Transverse colon (tissue), 4 donors: ENCODE results near the gene CRAMP1. TPM values are rescaled to one million over a fixed set of nuclear protein-coding genes. Genes with fewer than 3 reads are reported as not detected.

Source experiments
- DNase-seq: peaks from one replicate; pipeline ENCODE4 v3.0.0-alpha.2; 2019
- H3K27ac ChIP-seq, 4 donors: fragments of 200-600 bp; sonication (generic); 2 replicates each; pipeline ENCODE4 v1.5.1; 2016 to 2018; ENCODE audit warnings: inconsistent platforms in 4 of 4
- H3K27me3 ChIP-seq: fragments of 200-600 bp; sonication (generic); 2 replicates; pipeline ENCODE4 v1.5.1; 2017; ENCODE audit warnings: inconsistent platforms
- H3K36me3 ChIP-seq, 4 donors: fragments of 200-600 bp; sonication (generic); 2 replicates each; pipeline ENCODE4 v1.5.1; 2017 to 2019; ENCODE audit warnings: inconsistent platforms in 4 of 4
- H3K4me1 ChIP-seq, 4 donors: fragments of 200-600 bp; sonication (generic); 2 replicates each; pipeline ENCODE4 v1.5.1; 2017 to 2020; ENCODE audit warnings: inconsistent platforms in 4 of 4
- H3K4me3 ChIP-seq, 4 donors: fragments of 200-600 bp; sonication (generic); 1 replicate in 1 of 4; 2 replicates in 3 of 4; pipeline versions ENCODE4 v1.5.1 to v1.6.1; 2017 to 2019; ENCODE audit warnings: inconsistent platforms in 4 of 4
- H3K9me3 ChIP-seq, 2 donors: fragments of 200-600 bp; sonication (generic); 2 replicates each; pipeline ENCODE4 v1.5.1; 2017 to 2019; ENCODE audit warnings: inconsistent platforms in 2 of 2
- CTCF ChIP-seq, 5 experiments: fragments of 200-600 bp in 3 of 5; fragments of 450-650 bp in 2 of 5; sonication (generic) in 3 of 5; IDR thresholded peaks; 1 replicate in 2 of 5; 2 replicates in 3 of 5; pipeline ENCODE4 v1.5.1; 2016 to 2017; ENCODE audit warnings: antibody characterized with exemption in 5 of 5, inconsistent platforms in 3 of 5, mild to moderate bottlenecking in 2 of 5, moderate library complexity in 1 of 5
- EP300 ChIP-seq: sonication (generic); formaldehyde crosslinking; IDR thresholded peaks from one replicate; pipeline ENCODE4 v1.6.1; 2017; ENCODE audit warnings: antibody characterized with exemption, low read depth
- POLR2A ChIP-seq: fragments of 450-650 bp; IDR thresholded peaks from one replicate; pipeline ENCODE4 v1.6.1; 2016; ENCODE audit warnings: antibody characterized with exemption, mild to moderate bottlenecking, moderate library complexity
- POLR2AphosphoS5 ChIP-seq, 3 donors: sonication (generic); formaldehyde crosslinking; IDR thresholded peaks; one replicate each; pipeline ENCODE4 v1.6.1; 2016; ENCODE audit warnings: antibody characterized with exemption in 3 of 3
- WGBS, 2 donors: methylation state at CpG; one replicate each; pipeline ENCODE4 v1.1.5; 2018; ENCODE audit warnings: low coverage in 1 of 2; 5-methylcytosine and 5-hydroxymethylcytosine counted together
- in situ Hi-C, 4 donors: fragments of 200-750 bp; cut with MboI; loops; one replicate each; pipeline versions ENCODE4 v1.15.0 to v1.15.1; 2017; ENCODE audit warnings: low sequenced_read_pairs in 3 of 4, low pct_ligation_motif_present in 1 of 4, low pct_unique_long_range_greater_than_20kb in 1 of 4
- intact Hi-C: fragments of 100-400 bp; cut with DNase I; formaldehyde crosslinking; loops from one replicate; pipeline ENCODE4 v1.15.1; 2023; ENCODE audit warnings: low total_unique reads
- total RNA-seq, 4 donors: library from RNA; depleted of rRNA; stranded (reverse); fragments of >200 nt; gene quantifications; one replicate each; pipeline ENCODE4 v1.1.0, GENCODE V29; 2016

The CRAMP1 gene
- total RNA-seq, 4 donors from 2014 or later: 10.1 to 52.7 (median 16.2) TPM

GRCh38 chr16:1661826-1662225 lies 49.7 kb downstream of the CRAMP1 start:
- WGBS, 2 donors: 84 to 100% methylated on average over 1 to 2 of the region's 2 CpGs
- in situ Hi-C loops (no loop called here), intact Hi-C loops (no loop called here)
- DNase-seq: no peak
- Histone ChIP-seq H3K4me1 (no peaks in the 10 kb centered on the region), H3K36me3 (peaks cover 0 to 55% (median 26%) of the 10 kb centered on the region in 4 donors), H3K9me3 (no peaks in the 10 kb centered on the region), H3K27ac (no peak overlapping the region), H3K4me3 (no peak overlapping the region), H3K27me3 (no peaks in the 10 kb centered on the region)
- TF ChIP-seq POLR2A: no peak
- no peak for TF ChIP-seq CTCF (IDR thresholded peaks at IDR 0.05)
- TF ChIP-seq EP300: no peak
- no peak for TF ChIP-seq POLR2AphosphoS5 (IDR thresholded peaks at IDR 0.05)

GRCh38 chr16:1662543-1662942 lies 50.4 kb downstream of the CRAMP1 start:
- H3K4me3 ChIP-seq: no peak overlapping the region
- in situ Hi-C loops: no loop called here
- H3K9me3 ChIP-seq: no peaks in the 10 kb centered on the region
- peaks cover 0 to 52% (median 28%) of the 10 kb centered on the region in 4 donors for H3K36me3 ChIP-seq
- intact Hi-C loops: no loop called here
- WGBS, 2 donors: 96% methylated on average over 7 to 20 of the region's 20 CpGs
- H3K27me3 ChIP-seq: no peaks in the 10 kb centered on the region
- TF ChIP-seq POLR2AphosphoS5 (IDR thresholded peaks at IDR 0.05): no peak
- TF ChIP-seq POLR2A: no peak
- TF ChIP-seq EP300: no peak
- TF ChIP-seq CTCF (IDR thresholded peaks at IDR 0.05): no peak
- H3K4me1 ChIP-seq: no peaks in the 10 kb centered on the region
- no peak overlapping the region for H3K27ac ChIP-seq
- no peak for DNase-seq

- Histone ChIP-seq H3K36me3 (peaks cover 0 to 72% (median 32%) of the 10 kb centered on the region in 4 donors), H3K27ac (no peak overlapping the region), H3K9me3 (no peaks in the 10 kb centered on the region), H3K4me1 (no peaks in the 10 kb centered on the region), H3K4me3 (no peak overlapping the region), H3K27me3 (no peaks in the 10 kb centered on the region)
- 93 to 94% methylated on average over 3 to 14 of the region's 15 CpGs for WGBS, 2 donors
- TF ChIP-seq EP300: no peak
- TF ChIP-seq POLR2A: no peak
- no peak for TF ChIP-seq POLR2AphosphoS5 (IDR thresholded peaks at IDR 0.05)
- TF ChIP-seq CTCF (IDR thresholded peaks at IDR 0.05): no peak
- DNase-seq: no peak
- in situ Hi-C loops: no loop called here
- intact Hi-C loops: no loop called here
These were observed 53.7 kb downstream of the CRAMP1 start for GRCh38 chr16:1665829-1666228.

GRCh38 chr16:1666316-1666715 lies 54.2 kb downstream of the CRAMP1 start:
- intact Hi-C loops: no loop called here
- Histone ChIP-seq H3K27ac (no peak overlapping the region), H3K4me1 (no peaks in the 10 kb centered on the region), H3K36me3 (peaks cover 0 to 74% (median 32%) of the 10 kb centered on the region in 4 donors), H3K9me3 (no peaks in the 10 kb centered on the region), H3K4me3 (no peak overlapping the region), H3K27me3 (no peaks in the 10 kb centered on the region)
- in situ Hi-C loops: no loop called here
- no peak for TF ChIP-seq EP300
- no peak for TF ChIP-seq CTCF (IDR thresholded peaks at IDR 0.05)
- DNase-seq: no peak
- 93 to 100% methylated on average over 1 to 13 of the region's 13 CpGs for WGBS, 2 donors
